Activated CD8-positive, alpha-beta T cell treated with anti-CD3 and anti-CD28 coated beads for 36 hours (primary cell): ENCODE results near the gene C15orf39. TPM values are rescaled to one million over a fixed set of nuclear protein-coding genes. Genes with fewer than 3 reads are reported as not detected.

Experiments used
- ATAC-seq: fragments of 200-7000 bp; cut with Tn5 transposase; one replicate; pipeline ENCODE4 v1.10.0; 2021; ENCODE audit warnings: mild to moderate bottlenecking, moderate library complexity
- CTCF ChIA-PET: fragments of 350-600 bp; sonication (Branson Sonifier 250); formaldehyde crosslinking; loops from one replicate; lab custom pipeline; 2021; ENCODE audit warnings: antibody characterized with exemption; lab: Charles Lee
- POLR2A ChIA-PET: fragments of 350-600 bp; sonication (Branson Sonifier 250); formaldehyde crosslinking; loops from one replicate; lab custom pipeline; 2021; ENCODE audit warnings: antibody characterized with exemption; lab: Charles Lee
- DNase-seq: peaks from one replicate; pipeline ENCODE4 v3.0.0-alpha.2; 2020
- H3K27ac Mint-ChIP-seq: one replicate; pipeline ENCODE4 v1.8.0; 2021; ENCODE audit warnings: mild to moderate bottlenecking, mixed read lengths
- H3K27me3 Mint-ChIP-seq: one replicate; pipeline ENCODE4 v1.8.0; 2021; ENCODE audit warnings: mixed read lengths
- H3K36me3 Mint-ChIP-seq: one replicate; pipeline ENCODE4 v1.8.0; 2021; ENCODE audit warnings: low read depth, mixed read lengths
- H3K4me1 Mint-ChIP-seq: one replicate; pipeline ENCODE4 v1.8.0; 2021; ENCODE audit warnings: low read depth, mixed read lengths
- H3K4me3 Mint-ChIP-seq: one replicate; pipeline ENCODE4 v1.8.0; 2021; ENCODE audit warnings: mild to moderate bottlenecking, moderate library complexity, mixed read lengths
- H3K9me3 Mint-ChIP-seq: one replicate; pipeline ENCODE4 v1.8.0; 2021; ENCODE audit warnings: mixed read lengths
- CTCF ChIP-seq: fragments of 200-600 bp; IDR thresholded peaks from one replicate; pipeline ENCODE4 v1.8.0; 2022; ENCODE audit warnings: antibody characterized with exemption, mild to moderate bottlenecking
- intact Hi-C: fragments of 100-400 bp; cut with micrococcal nuclease; formaldehyde crosslinking; loops from one replicate; pipeline ENCODE4 v1.10.0; 2022
- total RNA-seq, 2 experiments: library from RNA; stranded (reverse); gene quantifications; one replicate each; pipeline ENCODE4 v1.2.3, GENCODE V29; 2021

Gene C15orf39
- 10 to 100 TPM; 22.1 to 24.1 TPM for total RNA-seq

- H3K27me3 Mint-ChIP-seq: no peaks in the 10 kb centered on the region
- ChIA-PET CTCF (interaction anchor here (0.7 to 3.8 kb wide), 22 partner anchors 10 to 414 kb away, joined by 3 to 31 read pairs (median 4); partner anchors contain the start of genes COX5A, FAM219B, PPCDC and SCAMP5), POLR2A (interaction anchor here (0.7 to 1.6 kb wide), 10 partner anchors 10 to 445 kb away, joined by 3 to 24 read pairs (median 4); partner anchors contain the start of gene PPCDC)
- peaks cover 17% of the 10 kb centered on the region for H3K36me3 Mint-ChIP-seq
- H3K4me1 Mint-ChIP-seq: peaks cover 45% of the 10 kb centered on the region
- intact Hi-C loops: no loop called here
- no peaks in the 10 kb centered on the region for H3K9me3 Mint-ChIP-seq
- peak within 1 kb of the TSS; percentile 92 for H3K4me3 Mint-ChIP-seq
- peak within 1 kb of the TSS; percentile 92 for H3K27ac Mint-ChIP-seq
- DNase-seq: peak; percentile 73
- peak; percentile 58 for ATAC-seq
- peak; percentile 99 for TF ChIP-seq CTCF
Observed at GRCh38 chr15:75201616-75202250, at the start of gene C15orf39. Gene C15orf39 (plus strand): TSS chr15:75201882. CDS start chr15:75206049, 4,167 bp downstream.

GRCh38 chr15:75152382-75153079 is 49.2 kb upstream of the C15orf39 start:
- DNase-seq (no peak), ATAC-seq (no peak)
- no peak for TF ChIP-seq CTCF
- H3K27me3 Mint-ChIP-seq: peaks cover 3% of the 10 kb centered on the region
- no peak overlapping the region for H3K4me3 Mint-ChIP-seq
- CTCF ChIA-PET: interaction anchor here (0.7 kb wide), 1 partner anchor 9 kb away, joined by 3 read pairs; no protein-coding TSS in a partner anchor
- intact Hi-C loops: no loop called here
- no peaks in the 10 kb centered on the region for H3K36me3 Mint-ChIP-seq
- peaks cover 24% of the 10 kb centered on the region for H3K4me1 Mint-ChIP-seq
- POLR2A ChIA-PET: no interaction called here
- H3K27ac Mint-ChIP-seq: no peak overlapping the region
- peaks cover 7% of the 10 kb centered on the region for H3K9me3 Mint-ChIP-seq

- peak; percentile 58 for ATAC-seq
- H3K36me3 Mint-ChIP-seq: no peaks in the 10 kb centered on the region
- no peak overlapping the region for H3K4me3 Mint-ChIP-seq
- no peak overlapping the region for H3K27ac Mint-ChIP-seq
- CTCF ChIA-PET: interaction anchor here (0.7 kb wide), 1 partner anchor 8 kb away, joined by 3 read pairs; no protein-coding TSS in a partner anchor
- TF ChIP-seq CTCF: no peak
- peak; percentile 45 for DNase-seq
- intact Hi-C loops: no loop called here
- peaks cover 4% of the 10 kb centered on the region for H3K9me3 Mint-ChIP-seq
- POLR2A ChIA-PET: no interaction called here
- H3K4me1 Mint-ChIP-seq: peaks cover 24% of the 10 kb centered on the region
- peaks cover 3% of the 10 kb centered on the region for H3K27me3 Mint-ChIP-seq
Observed at GRCh38 chr15:75153087-75153486, 48.6 kb upstream of the C15orf39 start.

GRCh38 chr15:75153565-75154276 is 48.0 kb upstream of the C15orf39 start:
- Mint-ChIP-seq H3K4me1 (peaks cover 24% of the 10 kb centered on the region), H3K9me3 (peaks cover 4% of the 10 kb centered on the region), H3K36me3 (no peaks in the 10 kb centered on the region), H3K4me3 (no peak overlapping the region), H3K27me3 (peaks cover 3% of the 10 kb centered on the region), H3K27ac (no peak overlapping the region)
- POLR2A ChIA-PET: no interaction called here
- DNase-seq: no peak
- TF ChIP-seq CTCF: no peak
- ATAC-seq: no peak
- CTCF ChIA-PET: no interaction called here
- intact Hi-C loops: no loop called here
